ENCODE measurements around the gene IGSF23.
"Not testable (repeated sequence)": the region's sequence is repeated elsewhere in the genome, so short reads cannot be mapped to it uniquely, and the experiment has no call there.

Gene IGSF23

DNA sequence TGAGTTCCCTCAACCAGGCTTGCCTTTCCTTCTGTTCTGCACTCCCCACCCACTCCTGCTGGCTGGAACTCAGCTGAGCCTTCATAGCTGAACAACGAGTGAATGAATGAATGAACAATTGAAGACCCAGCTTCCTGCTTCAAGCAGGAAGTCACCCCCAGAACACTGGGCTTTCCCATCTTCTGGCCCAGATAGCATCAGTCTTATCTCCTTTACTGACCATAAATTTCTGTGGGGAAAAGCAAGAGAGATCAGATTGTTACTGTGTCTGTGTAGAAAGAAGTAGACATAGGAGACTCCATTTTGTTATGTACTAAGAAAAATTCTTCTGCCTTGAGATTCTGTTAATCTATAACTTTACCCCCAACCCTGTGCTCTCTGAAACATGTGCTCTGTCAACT lies 19.5 kb upstream of the IGSF23 start:
- H2BK12ac ChIP-seq (ENCODE audit: low read length); H2BK120ac ChIP-seq (ENCODE audit: low read depth, low read length); H3K36me3 ChIP-seq (replicated peaks in 1 of 2; ENCODE audit: control insufficient read depth in 2 of 2, insufficient read depth in 2 of 2, low read length in 2 of 2); H4K8ac ChIP-seq (ENCODE audit: low read depth, low read length); H3K27ac ChIP-seq (replicated peaks; ENCODE audit: low read length); H3K9me3 ChIP-seq (replicated peaks in 1 of 2; ENCODE audit: control insufficient read depth in 2 of 2, insufficient read depth in 1 of 2, low read depth in 1 of 2, low read length in 2 of 2); H3K14ac ChIP-seq (ENCODE audit: low read length); H3K4me1 ChIP-seq (ENCODE audit: control insufficient read depth in 2 of 2, insufficient read depth in 1 of 2, low read depth in 1 of 2, low read length in 2 of 2); H2BK15ac ChIP-seq (ENCODE audit: low read length); H3K79me1 ChIP-seq (ENCODE audit: low read depth, low read length); H3K18ac ChIP-seq (ENCODE audit: low read length); H3K4me2 ChIP-seq (ENCODE audit: insufficient read depth, low read length, poor library complexity, severe bottlenecking); H4K91ac ChIP-seq (ENCODE audit: low read depth, low read length, poor library complexity); DNase-seq (ENCODE audit: low spot score); H3K4me3 ChIP-seq (ENCODE audit: low read length in 2 of 2); H3K27me3 ChIP-seq (ENCODE audit: control insufficient read depth in 3 of 3, insufficient read depth in 3 of 3, low read depth in 1 of 3, low read length in 3 of 3); H3K23ac ChIP-seq (ENCODE audit: low read depth, low read length, poor library complexity); H3K9ac ChIP-seq (ENCODE audit: low read depth, low read length, poor library complexity); H2AK5ac ChIP-seq (ENCODE audit: low read depth, low read length); H3K4ac ChIP-seq (ENCODE audit: low read length); H2BK5ac ChIP-seq (ENCODE audit: low read length): not testable (repeated sequence)
- H2AFZ ChIP-seq (ENCODE audit: low read length), result peak overlapping the region; percentile 56
- no CpG with 5 or more reads among the region's 1 CpG for WGBS, 2 donors (ENCODE audit: extremely low coverage in 2 of 2, insufficient read length in 2 of 2, insufficient replicate concordance in 1 of 2)

DNA sequence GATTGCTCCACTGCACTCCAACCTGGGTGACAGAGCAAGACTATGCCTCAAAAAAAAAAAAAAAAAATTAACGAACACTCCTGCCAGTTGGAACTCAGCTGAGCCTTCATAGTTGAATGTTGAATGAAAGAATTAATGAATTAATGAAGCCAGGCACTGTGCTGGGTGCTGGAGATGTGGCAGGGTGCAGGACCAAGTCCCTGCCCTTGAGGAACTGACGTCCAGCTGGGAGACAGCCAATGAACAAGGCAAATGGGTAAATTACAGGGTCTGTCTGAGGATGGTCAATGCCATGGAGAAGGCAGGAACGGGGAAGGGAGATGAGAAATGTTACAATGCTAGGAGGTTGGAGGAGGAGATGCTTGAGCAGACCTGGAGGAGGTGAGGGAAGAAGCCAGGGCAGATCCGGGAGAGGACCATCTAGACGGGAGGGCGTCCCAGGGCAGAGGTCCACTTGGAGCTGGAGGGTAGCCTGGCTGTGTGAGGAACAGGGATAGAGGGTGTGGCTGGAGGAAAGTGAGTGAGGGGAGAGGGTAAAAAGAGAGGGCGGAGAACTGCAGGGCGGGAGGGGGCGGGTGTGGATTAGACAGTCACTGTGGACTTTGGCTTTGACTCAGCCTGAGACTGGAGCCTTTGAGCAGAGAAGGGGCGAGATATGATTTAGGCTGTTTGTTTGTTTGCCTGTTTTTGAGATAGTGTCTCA lies 16.8 kb upstream of the IGSF23 start:
- DNase-seq (ENCODE audit: low spot score), result no peak
- no peak overlapping the region for H3K14ac ChIP-seq (ENCODE audit: low read length)

DNA sequence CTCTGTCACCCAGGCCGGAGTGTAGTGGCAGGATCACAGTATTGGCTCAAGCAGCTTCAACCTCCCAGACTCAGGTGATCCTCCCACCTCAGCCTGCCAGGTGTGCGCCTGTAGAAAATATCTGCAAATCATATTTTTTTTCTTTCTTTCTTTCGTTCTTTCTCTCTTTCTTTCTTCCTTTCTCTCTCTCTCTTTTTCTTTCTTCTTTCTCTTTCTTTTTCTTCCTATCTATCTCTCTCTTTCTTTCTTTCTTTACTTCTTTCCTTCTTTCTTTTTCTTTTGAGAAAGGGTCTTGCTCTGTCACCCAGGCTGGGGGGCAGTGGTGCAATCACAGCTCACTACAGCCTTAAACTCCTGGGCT lies 16.3 kb upstream of the IGSF23 start:
- H3K14ac ChIP-seq (ENCODE audit: low read length), result no peak overlapping the region

More for the DNA sequence above, 16.8 kb upstream of the IGSF23 start:
- H2BK5ac ChIP-seq (ENCODE audit: low read length), result no peak overlapping the region
- peaks cover 2 to 3% of the 10 kb centered on the region in 2 donors for H3K9me3 ChIP-seq (replicated peaks in 1 of 2; ENCODE audit: control insufficient read depth in 2 of 2, insufficient read depth in 1 of 2, low read depth in 1 of 2, low read length in 2 of 2)
- no peak overlapping the region for H2BK12ac ChIP-seq (ENCODE audit: low read length)
- no CpG with 5 or more reads among the region's 10 CpGs for WGBS, 2 donors (ENCODE audit: extremely low coverage in 2 of 2, insufficient read length in 2 of 2, insufficient replicate concordance in 1 of 2)
- H4K91ac ChIP-seq (ENCODE audit: low read depth, low read length, poor library complexity), result no peak overlapping the region
- no peaks in the 10 kb centered on the region for H3K79me1 ChIP-seq (ENCODE audit: low read depth, low read length)
- no peak overlapping the region for H2AFZ ChIP-seq (ENCODE audit: low read length)
- no peak overlapping the region for H2BK120ac ChIP-seq (ENCODE audit: low read depth, low read length)
- no peak overlapping the region for H3K27ac ChIP-seq (replicated peaks; ENCODE audit: low read length)
- no peaks in the 10 kb centered on the region for H3K36me3 ChIP-seq (replicated peaks in 1 of 2; ENCODE audit: control insufficient read depth in 2 of 2, insufficient read depth in 2 of 2, low read length in 2 of 2)
- no peak overlapping the region for H3K4me3 ChIP-seq (ENCODE audit: low read length in 2 of 2)
- no peak overlapping the region for H4K8ac ChIP-seq (ENCODE audit: low read depth, low read length)
- no peak overlapping the region for H3K4me2 ChIP-seq (ENCODE audit: insufficient read depth, low read length, poor library complexity, severe bottlenecking)
- no peak overlapping the region for H3K23ac ChIP-seq (ENCODE audit: low read depth, low read length, poor library complexity)
- H2AK5ac ChIP-seq (ENCODE audit: low read depth, low read length), result no peak overlapping the region
- peaks cover 0 to 2% of the 10 kb centered on the region in 2 donors for H3K4me1 ChIP-seq (ENCODE audit: control insufficient read depth in 2 of 2, insufficient read depth in 1 of 2, low read depth in 1 of 2, low read length in 2 of 2)
- H2BK15ac ChIP-seq (ENCODE audit: low read length), result no peak overlapping the region
- no peak overlapping the region for H3K4ac ChIP-seq (ENCODE audit: low read length)
- peaks cover 0 to 23% (median 0%) of the 10 kb centered on the region in 3 experiments for H3K27me3 ChIP-seq (ENCODE audit: control insufficient read depth in 3 of 3, insufficient read depth in 3 of 3, low read depth in 1 of 3, low read length in 3 of 3)
- H3K9ac ChIP-seq (ENCODE audit: low read depth, low read length, poor library complexity), result no peak overlapping the region
- H3K18ac ChIP-seq (ENCODE audit: low read length), result no peak overlapping the region

DNA sequence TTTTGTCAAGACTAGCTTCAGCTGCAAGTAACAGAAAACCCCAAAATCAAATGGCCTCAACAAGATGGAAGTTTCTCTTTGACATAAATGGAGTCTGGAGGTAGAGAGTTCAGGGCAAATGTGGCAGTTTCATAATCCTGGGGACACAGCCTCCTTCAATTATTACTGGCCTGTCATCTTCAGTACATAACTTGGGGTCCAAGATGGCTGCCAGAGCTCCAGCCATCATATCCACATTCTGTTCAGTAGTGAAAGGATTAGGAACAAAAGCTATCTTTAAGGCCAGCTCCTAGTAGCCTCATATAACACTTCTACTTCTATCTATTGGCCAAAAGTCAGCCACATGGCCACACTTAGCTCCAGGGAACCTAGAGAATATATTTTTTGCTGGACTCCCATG lies 15.0 kb upstream of the IGSF23 start:
- no peak overlapping the region for H2BK15ac ChIP-seq (ENCODE audit: low read length)
- no peak overlapping the region for H3K23ac ChIP-seq (ENCODE audit: low read depth, low read length, poor library complexity)
- H2AK5ac ChIP-seq (ENCODE audit: low read depth, low read length), result no peak overlapping the region
- no peaks in the 10 kb centered on the region for H3K36me3 ChIP-seq (replicated peaks in 1 of 2; ENCODE audit: control insufficient read depth in 2 of 2, insufficient read depth in 2 of 2, low read length in 2 of 2)
- H3K4me1 ChIP-seq (ENCODE audit: control insufficient read depth in 2 of 2, insufficient read depth in 1 of 2, low read depth in 1 of 2, low read length in 2 of 2), result peaks cover 0 to 2% of the 10 kb centered on the region in 2 donors
- H2AFZ ChIP-seq (ENCODE audit: low read length), result no peak overlapping the region
- H3K4me3 ChIP-seq (ENCODE audit: low read length in 2 of 2), result no peak overlapping the region
- H3K18ac ChIP-seq (ENCODE audit: low read length), result no peak overlapping the region
- H3K27me3 ChIP-seq (ENCODE audit: control insufficient read depth in 3 of 3, insufficient read depth in 3 of 3, low read depth in 1 of 3, low read length in 3 of 3), result peaks cover 0 to 25% (median 0%) of the 10 kb centered on the region in 3 experiments
- no peak overlapping the region for H4K8ac ChIP-seq (ENCODE audit: low read depth, low read length)
- peaks cover 0 to 3% of the 10 kb centered on the region in 2 donors for H3K9me3 ChIP-seq (replicated peaks in 1 of 2; ENCODE audit: control insufficient read depth in 2 of 2, insufficient read depth in 1 of 2, low read depth in 1 of 2, low read length in 2 of 2)
- H3K79me1 ChIP-seq (ENCODE audit: low read depth, low read length), result no peaks in the 10 kb centered on the region
- no peak overlapping the region for H3K9ac ChIP-seq (ENCODE audit: low read depth, low read length, poor library complexity)
- no peak overlapping the region for H4K91ac ChIP-seq (ENCODE audit: low read depth, low read length, poor library complexity)
- no peak for DNase-seq (ENCODE audit: low spot score)
- H2BK12ac ChIP-seq (ENCODE audit: low read length), result no peak overlapping the region
- no peak overlapping the region for H2BK5ac ChIP-seq (ENCODE audit: low read length)
- no peak overlapping the region for H3K4me2 ChIP-seq (ENCODE audit: insufficient read depth, low read length, poor library complexity, severe bottlenecking)
- no peak overlapping the region for H2BK120ac ChIP-seq (ENCODE audit: low read depth, low read length)
- no peak overlapping the region for H3K4ac ChIP-seq (ENCODE audit: low read length)
- H3K27ac ChIP-seq (replicated peaks; ENCODE audit: low read length), result no peak overlapping the region
- H3K14ac ChIP-seq (ENCODE audit: low read length), result no peak overlapping the region

More for the DNA sequence above, 16.3 kb upstream of the IGSF23 start:
- no peak overlapping the region for H2AFZ ChIP-seq (ENCODE audit: low read length)
- no peaks in the 10 kb centered on the region for H3K36me3 ChIP-seq (replicated peaks in 1 of 2; ENCODE audit: control insufficient read depth in 2 of 2, insufficient read depth in 2 of 2, low read length in 2 of 2)
- H3K4me1 ChIP-seq (ENCODE audit: control insufficient read depth in 2 of 2, insufficient read depth in 1 of 2, low read depth in 1 of 2, low read length in 2 of 2), result peaks cover 0 to 2% of the 10 kb centered on the region in 2 donors
- no peak overlapping the region for H3K4ac ChIP-seq (ENCODE audit: low read length)
- H3K9ac ChIP-seq (ENCODE audit: low read depth, low read length, poor library complexity), result no peak overlapping the region
- H2BK15ac ChIP-seq (ENCODE audit: low read length), result no peak overlapping the region
- H3K27ac ChIP-seq (replicated peaks; ENCODE audit: low read length), result no peak overlapping the region
- H2BK5ac ChIP-seq (ENCODE audit: low read length), result no peak overlapping the region
- no peak overlapping the region for H4K8ac ChIP-seq (ENCODE audit: low read depth, low read length)
- H4K91ac ChIP-seq (ENCODE audit: low read depth, low read length, poor library complexity), result no peak overlapping the region
- no peak overlapping the region for H2BK12ac ChIP-seq (ENCODE audit: low read length)
- H3K27me3 ChIP-seq (ENCODE audit: control insufficient read depth in 3 of 3, insufficient read depth in 3 of 3, low read depth in 1 of 3, low read length in 3 of 3), result peaks cover 0 to 25% (median 0%) of the 10 kb centered on the region in 3 experiments
- H3K79me1 ChIP-seq (ENCODE audit: low read depth, low read length), result no peaks in the 10 kb centered on the region
- no peak overlapping the region for H2AK5ac ChIP-seq (ENCODE audit: low read depth, low read length)
- no CpG with 5 or more reads among the region's 3 CpGs for WGBS, 2 donors (ENCODE audit: extremely low coverage in 2 of 2, insufficient read length in 2 of 2, insufficient replicate concordance in 1 of 2)
- H3K18ac ChIP-seq (ENCODE audit: low read length), result no peak overlapping the region
- no peak for DNase-seq (ENCODE audit: low spot score)
- H3K9me3 ChIP-seq (replicated peaks in 1 of 2; ENCODE audit: control insufficient read depth in 2 of 2, insufficient read depth in 1 of 2, low read depth in 1 of 2, low read length in 2 of 2), result peaks cover 2 to 3% of the 10 kb centered on the region in 2 donors
- no peak overlapping the region for H3K23ac ChIP-seq (ENCODE audit: low read depth, low read length, poor library complexity)
- H3K4me3 ChIP-seq (ENCODE audit: low read length in 2 of 2), result no peak overlapping the region
- H3K4me2 ChIP-seq (ENCODE audit: insufficient read depth, low read length, poor library complexity, severe bottlenecking), result no peak overlapping the region
- no peak overlapping the region for H2BK120ac ChIP-seq (ENCODE audit: low read depth, low read length)
